GM12872 (cell line): ENCODE results near the gene MUC4.

Experiments used
- CTCF ChIP-seq: IDR thresholded peaks from 3 replicates; pipeline ENCODE4 v1.5.1; 2011; ENCODE audit warnings: low read depth, mild to moderate bottlenecking, low read length, moderate library complexity; ENCODE audit not compliant: insufficient read depth

The MUC4 gene

GRCh38 chr3:195738274-195739044, 73.3 kb downstream of the MUC4 start:
- TF ChIP-seq CTCF = no peak

GRCh38 chr3:195736866-195737490, 74.8 kb downstream of the MUC4 start:
- no peak for TF ChIP-seq CTCF

- no peak for TF ChIP-seq CTCF
Observed at GRCh38 chr3:195735036-195735695, 76.6 kb downstream of the MUC4 start.

- TF ChIP-seq CTCF = no peak
Observed at GRCh38 chr3:195732940-195733339, 78.8 kb downstream of the MUC4 start.

- no peak for TF ChIP-seq CTCF
Observed at GRCh38 chr3:195731356-195731905, 80.3 kb downstream of the MUC4 start.

GRCh38 chr3:195729476-195730251, 82.1 kb downstream of the MUC4 start:
- no peak for TF ChIP-seq CTCF
